Left ventricle myocardium inferior (tissue), 1 donor: Measurements from ENCODE around the gene FLYWCH1. TPM values are rescaled to one million over a fixed set of nuclear protein-coding genes. Genes with fewer than 3 reads are reported as not detected.

Experiments used
- DNase-seq: peaks from one replicate; pipeline ENCODE4 v3.0.0-alpha.2; 2020
- H3K27ac ChIP-seq: fragments of 200-600 bp; replicated peaks from 2 replicates; pipeline ENCODE4 v1.8.0; 2021
- H3K27me3 ChIP-seq: fragments of 200-600 bp; 2 replicates; pipeline ENCODE4 v1.8.0; 2021; ENCODE audit warnings: low read depth
- H3K36me3 ChIP-seq: fragments of 200-600 bp; 2 replicates; pipeline ENCODE4 v1.8.0; 2021
- H3K4me1 ChIP-seq: fragments of 200-600 bp; 2 replicates; pipeline ENCODE4 v1.8.0; 2021
- H3K4me3 ChIP-seq: fragments of 200-600 bp; 2 replicates; pipeline ENCODE4 v1.8.0; 2021; ENCODE audit warnings: mild to moderate bottlenecking, moderate library complexity
- H3K9me3 ChIP-seq: fragments of 200-600 bp; replicated peaks from 2 replicates; pipeline ENCODE4 v1.8.0; 2021
- intact Hi-C: fragments of 100-400 bp; cut with micrococcal nuclease; formaldehyde crosslinking; loops from one replicate; pipeline ENCODE4 v1.11.0; 2022
- total RNA-seq: library from RNA; stranded (reverse); fragmentation: NEBNext Ultra II Directional; extraction: Animal tissue kit (Norgen Biotek cat#: 25700); gene quantifications from one replicate; pipeline ENCODE4 v1.2.1, GENCODE V29; 2021
- TF ChIP-seq, protein P1 (sequence below): fragments of 200-600 bp; IDR thresholded peaks from 2 replicates; pipeline ENCODE4 v1.8.0; 2021; ENCODE audit warnings: antibody characterized with exemption, mild to moderate bottlenecking, borderline replicate concordance
- donor health status: DM: no; HTN: yes; CAD: no; lungs with severe emphysema.

The FLYWCH1 gene
- total RNA-seq, 1 donor from 2014 or later = 35.7 TPM

- H3K4me1 ChIP-seq = peaks cover 10% of the 10 kb centered on the region
- H3K27me3 ChIP-seq = peaks cover under 1% of the 10 kb centered on the region
- intact Hi-C loops = no loop called here
Observed at GRCh38 chr16:2867987-2868789, 43.5 kb upstream of the FLYWCH1 start.

DNA sequence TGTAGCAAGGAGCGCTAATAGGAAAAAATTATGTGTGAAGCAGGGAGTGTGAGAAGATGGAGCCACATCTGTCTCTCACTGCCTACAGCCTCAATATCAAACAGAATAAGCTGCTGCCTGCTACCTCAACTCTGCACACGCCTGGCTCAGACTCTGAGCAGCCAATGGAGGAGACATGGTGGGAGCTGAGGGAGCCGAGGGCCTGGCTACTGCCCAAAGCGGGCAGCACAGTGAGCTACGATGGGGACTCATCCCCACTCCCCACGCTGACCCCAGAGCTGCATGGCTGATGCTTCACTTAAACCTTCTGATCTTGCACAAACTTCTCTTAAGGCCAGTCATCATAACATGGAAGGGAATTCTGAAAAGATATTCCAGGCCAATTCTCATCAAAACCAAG, 39.8 kb upstream of the FLYWCH1 start:
- Histone ChIP-seq H3K27ac (no peak overlapping the region), H3K9me3 (no peaks in the 10 kb centered on the region), H3K4me3 (no peak overlapping the region), H3K27me3 (no peaks in the 10 kb centered on the region), H3K36me3 (no peaks in the 10 kb centered on the region), H3K4me1 (peaks cover 16% of the 10 kb centered on the region)
- DNase-seq = no peak
- TF ChIP-seq, protein P1, sequence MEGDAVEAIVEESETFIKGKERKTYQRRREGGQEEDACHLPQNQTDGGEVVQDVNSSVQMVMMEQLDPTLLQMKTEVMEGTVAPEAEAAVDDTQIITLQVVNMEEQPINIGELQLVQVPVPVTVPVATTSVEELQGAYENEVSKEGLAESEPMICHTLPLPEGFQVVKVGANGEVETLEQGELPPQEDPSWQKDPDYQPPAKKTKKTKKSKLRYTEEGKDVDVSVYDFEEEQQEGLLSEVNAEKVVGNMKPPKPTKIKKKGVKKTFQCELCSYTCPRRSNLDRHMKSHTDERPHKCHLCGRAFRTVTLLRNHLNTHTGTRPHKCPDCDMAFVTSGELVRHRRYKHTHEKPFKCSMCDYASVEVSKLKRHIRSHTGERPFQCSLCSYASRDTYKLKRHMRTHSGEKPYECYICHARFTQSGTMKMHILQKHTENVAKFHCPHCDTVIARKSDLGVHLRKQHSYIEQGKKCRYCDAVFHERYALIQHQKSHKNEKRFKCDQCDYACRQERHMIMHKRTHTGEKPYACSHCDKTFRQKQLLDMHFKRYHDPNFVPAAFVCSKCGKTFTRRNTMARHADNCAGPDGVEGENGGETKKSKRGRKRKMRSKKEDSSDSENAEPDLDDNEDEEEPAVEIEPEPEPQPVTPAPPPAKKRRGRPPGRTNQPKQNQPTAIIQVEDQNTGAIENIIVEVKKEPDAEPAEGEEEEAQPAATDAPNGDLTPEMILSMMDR = no peak
- intact Hi-C loops = no loop called here

More at GRCh38 chr16:2867987-2868789, 43.5 kb upstream of the FLYWCH1 start:
- DNase-seq = peak; percentile 95
- Histone ChIP-seq H3K27ac (peak overlapping the region; percentile 94), H3K4me3 (peak overlapping the region; percentile 72), H3K36me3 (no peaks in the 10 kb centered on the region), H3K9me3 (no peaks in the 10 kb centered on the region)
- TF ChIP-seq, protein P1 = peak; percentile 99

- Histone ChIP-seq H3K27ac (peak overlapping the region; percentile 56), H3K36me3 (no peaks in the 10 kb centered on the region), H3K4me1 (peaks cover 7% of the 10 kb centered on the region), H3K27me3 (no peaks in the 10 kb centered on the region), H3K4me3 (no peak overlapping the region), H3K9me3 (no peaks in the 10 kb centered on the region)
- TF ChIP-seq, protein P1 = no peak
- intact Hi-C loops = no loop called here
- DNase-seq = no peak
Observed at GRCh38 chr16:2874032-2874911, 37.5 kb upstream of the FLYWCH1 start.

DNA sequence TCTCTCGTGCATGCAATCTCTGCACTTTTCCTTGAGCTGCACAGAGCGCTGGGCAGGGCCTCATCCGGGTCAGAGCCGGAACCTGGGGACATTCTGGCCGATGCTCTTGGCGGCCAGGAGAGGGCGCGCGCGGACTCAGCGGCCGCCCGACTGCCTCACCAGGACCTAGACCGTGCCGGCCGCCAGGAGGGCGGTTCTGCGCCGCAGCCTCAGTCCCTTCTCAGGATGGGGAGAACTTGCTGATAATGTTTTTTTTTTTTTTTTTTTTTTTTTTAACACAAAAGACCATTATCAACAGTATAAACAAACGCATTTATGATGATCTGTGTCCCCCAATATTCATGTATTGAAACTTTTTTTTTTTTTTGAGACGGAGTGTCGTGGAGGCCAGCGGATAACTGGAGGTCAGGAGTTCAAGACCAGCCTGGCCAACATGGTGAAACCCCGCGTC, 36.8 kb upstream of the FLYWCH1 start:
- Histone ChIP-seq H3K4me3 (no peak overlapping the region), H3K27ac (peak overlapping the region; percentile 56), H3K27me3 (no peaks in the 10 kb centered on the region), H3K4me1 (peaks cover 7% of the 10 kb centered on the region), H3K36me3 (no peaks in the 10 kb centered on the region), H3K9me3 (peaks cover 3% of the 10 kb centered on the region)
- intact Hi-C loops = no loop called here
- DNase-seq = peak; percentile 82
- TF ChIP-seq, protein P1 = peak; percentile 96

GRCh38 chr16:2879854-2880508, 31.8 kb upstream of the FLYWCH1 start:
- intact Hi-C loops = no loop called here
- Histone ChIP-seq H3K27ac (no peak overlapping the region), H3K9me3 (peaks cover 5% of the 10 kb centered on the region), H3K4me3 (no peak overlapping the region), H3K4me1 (peaks cover 17% of the 10 kb centered on the region), H3K36me3 (no peaks in the 10 kb centered on the region), H3K27me3 (no peaks in the 10 kb centered on the region)
- TF ChIP-seq, protein P1 = no peak
- DNase-seq = no peak
